HG02610 (cell line): ENCODE measurements around the gene PRR5.

Source experiments
- ATAC-seq: cut with Tn5 transposase; IDR thresholded peaks from one replicate; pipeline ENCODE4 v1.9.1; 2021; ENCODE audit warnings: mild to moderate bottlenecking, moderate library complexity; ENCODE audit not compliant: unreplicated experiment

The PRR5 gene

GRCh38 chr22:44752285-44753188 lies 50.5 kb downstream of the PRR5 start, which contains the start of gene ARHGAP8:
TSS of gene ARHGAP8 (plus strand) at chr22:44752575. CDS start at chr22:44786528, 33,953 bp downstream.
- ATAC-seq = no peak

DNA sequence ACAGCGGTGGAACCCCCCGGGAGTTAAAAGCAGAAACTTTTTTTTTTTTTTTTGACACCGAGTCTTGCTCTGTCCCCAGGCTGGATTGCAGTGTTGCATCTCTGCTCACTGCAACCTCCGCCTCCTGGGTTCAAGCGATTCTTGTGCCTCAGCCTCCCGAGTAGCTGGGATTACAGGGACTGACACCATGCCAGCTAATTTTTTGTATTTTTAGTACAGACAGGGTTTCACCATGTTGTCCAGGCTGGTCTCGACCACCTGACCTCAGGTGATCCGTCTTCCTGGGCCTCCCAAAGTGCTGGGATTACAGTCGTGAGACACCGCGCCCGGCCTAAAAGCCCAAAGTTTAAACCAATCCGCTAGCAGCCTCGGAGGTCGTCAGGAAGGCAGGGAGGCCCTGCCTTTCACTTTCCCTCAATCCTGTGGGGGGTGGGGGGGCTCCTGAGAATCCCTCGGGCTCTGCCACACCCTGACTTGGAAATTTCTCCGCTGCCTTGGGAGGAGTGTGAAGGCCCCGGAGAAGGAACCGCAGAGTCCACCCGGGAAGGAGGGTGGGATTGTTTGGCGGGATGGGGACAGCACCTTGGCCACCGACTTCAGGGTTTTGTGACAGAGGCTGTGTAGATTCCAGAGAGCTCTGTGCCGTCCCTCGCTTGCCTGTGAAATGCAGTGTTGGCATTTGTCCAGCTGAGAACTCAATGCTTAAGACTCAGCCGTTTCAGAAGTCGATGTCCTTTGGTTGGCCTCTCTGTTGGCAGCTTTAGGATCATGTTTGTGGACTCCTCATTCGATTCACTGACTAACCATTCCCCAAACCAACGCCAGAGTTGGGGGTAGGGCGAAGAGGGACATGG lies 51.4 kb downstream of the PRR5 start:
- no peak for ATAC-seq

DNA sequence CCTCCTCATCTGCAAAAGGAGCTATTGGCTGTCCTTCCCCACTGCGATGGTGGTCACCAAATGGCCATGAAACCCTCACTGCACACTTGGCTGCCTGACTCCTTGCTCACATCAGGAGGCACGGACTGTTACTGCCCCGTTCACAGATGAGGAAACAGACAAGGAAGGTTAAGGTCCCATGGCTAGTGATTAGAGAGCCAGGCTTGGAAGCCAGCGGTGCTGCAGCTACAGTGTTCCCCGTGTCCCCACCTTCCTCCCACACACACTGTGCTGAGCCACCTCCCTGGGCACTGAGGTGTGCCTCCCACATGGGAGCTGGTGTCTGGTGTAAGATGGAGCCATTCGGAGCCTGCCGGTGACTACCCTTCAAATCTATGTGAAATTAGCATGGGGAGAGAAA lies 53.0 kb downstream of the PRR5 start:
- no peak for ATAC-seq

GRCh38 chr22:44755417-44755816 lies 53.4 kb downstream of the PRR5 start:
- no peak for ATAC-seq

- no peak for ATAC-seq
These were observed 54.0 kb downstream of the PRR5 start for GRCh38 chr22:44755956-44756361.

DNA sequence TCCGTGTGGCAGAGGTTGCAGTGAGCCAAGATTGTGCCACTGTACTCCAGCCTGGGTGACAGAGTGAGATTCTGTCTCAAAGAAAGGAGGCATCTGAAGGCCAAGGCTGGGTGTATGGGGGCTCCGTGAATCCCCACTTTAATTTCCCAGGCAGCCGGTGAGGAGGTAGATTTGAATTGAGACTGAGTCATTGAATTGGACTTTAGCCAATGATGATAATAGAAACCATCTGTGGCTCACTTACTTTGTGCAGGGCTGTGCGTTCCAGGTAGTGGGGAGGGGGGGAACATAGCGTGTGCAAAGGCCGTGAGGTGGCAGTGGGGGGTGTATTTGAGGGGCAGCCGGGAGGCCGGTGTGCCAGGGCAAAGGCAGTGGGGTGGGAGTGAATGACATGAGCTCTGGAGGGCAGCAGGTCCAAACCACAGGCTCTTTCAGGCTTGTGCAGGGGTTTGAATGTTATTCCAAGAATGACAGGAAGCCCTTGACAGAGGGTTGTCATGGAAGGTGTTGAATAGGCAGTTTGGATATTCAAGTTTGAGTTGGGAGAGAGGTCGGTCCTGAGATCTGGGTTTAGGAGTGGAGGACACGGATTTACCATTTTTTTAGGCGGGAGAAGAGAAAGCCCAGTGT lies 56.5 kb downstream of the PRR5 start:
- ATAC-seq = no peak

- no peak for ATAC-seq
These were observed 57.0 kb downstream of the PRR5 start for GRCh38 chr22:44759001-44759400.

- ATAC-seq = no peak
These were observed 57.7 kb downstream of the PRR5 start for GRCh38 chr22:44759430-44760310.

DNA sequence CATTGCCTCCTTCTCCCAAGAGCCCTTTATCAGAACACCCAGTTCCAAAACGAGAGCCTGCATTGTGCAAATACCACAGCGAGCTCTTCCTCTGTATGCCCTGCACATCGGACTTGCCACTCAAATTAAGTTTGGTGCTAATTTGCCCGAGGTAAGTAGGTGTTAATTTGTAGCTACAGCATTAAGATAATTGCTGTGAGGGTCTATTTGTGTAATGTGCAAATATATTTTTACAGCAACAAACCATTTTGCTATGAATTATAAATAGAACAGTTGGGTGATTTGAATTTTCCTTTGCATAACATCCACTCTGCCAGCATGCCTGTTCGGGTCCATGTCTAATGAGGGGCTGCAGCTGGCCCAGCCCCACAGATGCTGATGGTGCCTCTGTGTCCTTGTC lies 58.5 kb downstream of the PRR5 start:
- no peak for ATAC-seq

- ATAC-seq = no peak
These were observed 59.0 kb downstream of the PRR5 start for GRCh38 chr22:44761025-44761424.

DNA sequence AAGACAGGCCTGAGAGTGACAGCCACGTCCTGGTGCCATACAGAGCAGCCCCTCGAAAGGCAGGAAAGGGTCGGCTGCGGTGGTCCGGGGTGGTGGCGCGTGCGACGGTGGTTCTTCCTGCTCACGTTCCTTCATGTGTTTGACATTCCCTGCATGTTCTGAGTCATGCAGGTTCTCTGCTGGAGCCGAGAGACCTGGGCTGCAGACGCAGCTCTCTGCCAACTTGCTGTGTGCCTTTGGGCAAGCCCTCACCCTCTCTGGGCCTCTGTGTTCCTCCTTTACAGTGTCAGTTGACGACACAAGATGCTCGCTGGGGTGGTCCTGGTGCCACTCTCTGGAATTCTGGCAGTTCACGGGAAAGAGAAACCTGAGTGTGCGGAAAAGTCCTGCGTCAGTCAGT lies 62.4 kb downstream of the PRR5 start:
- no peak for ATAC-seq

DNA sequence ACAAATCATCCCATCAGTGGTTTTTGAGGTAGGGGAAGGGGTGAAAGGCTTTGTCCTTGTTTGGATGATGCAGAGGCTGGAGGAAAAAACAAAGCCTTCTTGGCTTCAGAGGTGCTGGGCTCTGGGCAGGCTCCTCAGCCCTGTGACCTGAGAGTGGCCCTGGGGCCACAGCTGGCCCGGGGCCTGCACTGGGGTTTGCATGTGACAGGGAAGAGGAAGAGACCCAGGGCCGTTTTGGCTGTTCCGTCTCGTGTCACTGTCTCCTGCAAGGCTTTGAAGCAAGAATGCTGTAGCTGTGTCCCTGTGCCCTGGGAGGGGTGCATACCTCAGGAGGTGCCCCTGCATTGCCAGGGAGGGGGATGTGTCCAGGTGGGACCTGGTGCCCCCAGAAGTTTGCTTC lies 63.0 kb downstream of the PRR5 start:
- ATAC-seq = no peak

GRCh38 chr22:44765571-44766285 lies 63.7 kb downstream of the PRR5 start:
- ATAC-seq = no peak

DNA sequence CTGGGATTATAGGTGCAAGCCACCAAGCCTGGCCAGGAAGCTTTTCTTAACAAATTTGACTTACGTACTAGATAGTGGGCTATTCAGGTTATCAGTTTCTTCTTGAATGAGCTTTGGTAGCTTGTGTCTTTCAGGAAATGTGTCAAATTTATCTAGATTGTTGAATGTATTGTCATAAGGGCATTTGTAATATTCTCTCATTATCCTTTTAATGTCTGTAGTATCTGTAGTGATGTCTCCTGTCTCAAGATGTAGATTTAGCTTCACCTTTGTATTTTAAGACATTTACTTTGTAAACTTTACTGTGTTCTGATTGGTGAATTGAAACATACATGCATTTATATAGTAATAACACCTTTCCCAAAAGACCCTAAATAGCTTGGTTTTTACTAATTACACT lies 71.1 kb downstream of the PRR5 start:
- ATAC-seq = no peak

- ATAC-seq = no peak
These were observed 73.9 kb downstream of the PRR5 start for GRCh38 chr22:44775862-44776261.

- ATAC-seq = no peak
These were observed 74.8 kb downstream of the PRR5 start for GRCh38 chr22:44776605-44777363.

GRCh38 chr22:44777364-44777755 lies 75.4 kb downstream of the PRR5 start:
- no peak for ATAC-seq

DNA sequence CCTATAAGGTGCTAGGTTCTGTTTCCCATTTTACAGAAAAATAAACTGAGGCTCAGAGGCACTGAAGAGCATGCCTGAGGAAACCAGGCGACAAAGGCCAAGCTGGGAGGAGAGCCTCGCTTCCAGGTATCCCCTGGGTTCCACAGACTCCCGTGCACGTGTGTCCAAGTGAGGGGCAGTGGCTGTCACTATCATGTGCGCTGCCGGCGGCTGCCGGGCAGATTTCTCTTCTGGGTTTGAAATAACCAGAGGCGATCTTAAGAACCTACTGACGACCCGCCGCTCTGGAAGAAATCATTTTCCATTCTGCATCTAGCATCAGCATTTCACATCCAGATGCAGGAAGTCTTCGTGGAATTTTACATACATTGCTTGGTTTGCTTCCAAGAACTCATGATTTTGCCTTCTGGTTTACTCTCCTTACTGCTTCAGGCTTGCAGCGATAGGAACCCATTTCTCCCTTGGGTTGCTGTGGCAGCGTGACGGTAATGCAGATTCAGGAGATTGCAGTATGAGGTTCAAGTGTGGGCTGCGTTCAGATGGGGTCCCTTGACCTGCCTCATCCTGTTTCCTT lies 79.0 kb downstream of the PRR5 start:
- no peak for ATAC-seq
